ENCODE measurements around the gene DCHS1. TPM values are rescaled to one million over a fixed set of nuclear protein-coding genes. Genes with fewer than 3 reads are reported as not detected.
A peak's percentile ranks its signal among the peaks of the same experiment; 100 is the strongest.

The DCHS1 gene
- total and polyA plus RNA-seq, 9 of the 15 experiments (the other 6 are each of a cell fraction or from before 2014, with no cell fraction given), result 0.04 to 0.49 (median 0.14) TPM; not detected in 2

DNA sequence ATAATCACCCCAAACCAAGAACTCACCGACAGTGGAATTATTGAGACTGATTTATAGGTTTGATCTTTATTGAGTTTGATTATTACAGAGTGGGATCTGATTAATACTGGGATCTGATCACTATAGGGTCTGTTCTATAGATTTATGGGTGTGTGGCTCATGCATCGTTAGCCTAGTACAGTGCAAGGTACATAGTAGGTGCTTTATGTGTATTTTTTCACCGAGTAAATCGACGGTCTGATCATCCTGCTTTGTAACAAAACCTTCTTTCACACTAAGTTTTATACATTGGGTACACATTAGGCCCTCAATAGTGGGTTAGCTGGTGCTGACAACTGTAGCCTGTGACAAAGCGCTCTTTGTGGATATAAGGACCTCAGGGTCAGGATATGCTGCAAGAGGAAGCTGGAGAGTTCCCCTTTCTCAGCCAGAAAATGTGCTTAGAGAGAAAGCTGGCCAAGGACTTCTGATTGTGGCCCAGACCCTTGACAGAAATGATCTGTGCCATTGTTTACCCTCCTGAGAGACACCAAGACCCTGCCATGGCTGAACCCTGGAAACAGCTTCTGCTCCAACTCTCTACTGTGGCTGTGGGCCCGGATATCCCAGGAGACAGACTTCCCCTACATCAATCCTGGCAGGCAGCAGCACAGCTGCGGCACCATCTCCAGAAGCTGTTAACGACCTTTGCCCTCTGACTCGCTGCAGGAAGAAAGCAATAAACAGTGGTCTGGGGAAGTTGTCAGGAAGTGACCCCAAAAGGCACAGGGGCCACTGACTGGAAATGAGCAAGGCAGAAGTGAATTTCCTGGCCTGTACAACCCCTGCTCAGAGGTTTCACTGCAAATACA lies 20.3 kb downstream of the DCHS1 start (continued):
- no peak for TF ChIP-seq GATA2 (CRISPR knock-in tag; IDR thresholded peaks at IDR 0.05)
- TF ChIP-seq, protein P1, sequence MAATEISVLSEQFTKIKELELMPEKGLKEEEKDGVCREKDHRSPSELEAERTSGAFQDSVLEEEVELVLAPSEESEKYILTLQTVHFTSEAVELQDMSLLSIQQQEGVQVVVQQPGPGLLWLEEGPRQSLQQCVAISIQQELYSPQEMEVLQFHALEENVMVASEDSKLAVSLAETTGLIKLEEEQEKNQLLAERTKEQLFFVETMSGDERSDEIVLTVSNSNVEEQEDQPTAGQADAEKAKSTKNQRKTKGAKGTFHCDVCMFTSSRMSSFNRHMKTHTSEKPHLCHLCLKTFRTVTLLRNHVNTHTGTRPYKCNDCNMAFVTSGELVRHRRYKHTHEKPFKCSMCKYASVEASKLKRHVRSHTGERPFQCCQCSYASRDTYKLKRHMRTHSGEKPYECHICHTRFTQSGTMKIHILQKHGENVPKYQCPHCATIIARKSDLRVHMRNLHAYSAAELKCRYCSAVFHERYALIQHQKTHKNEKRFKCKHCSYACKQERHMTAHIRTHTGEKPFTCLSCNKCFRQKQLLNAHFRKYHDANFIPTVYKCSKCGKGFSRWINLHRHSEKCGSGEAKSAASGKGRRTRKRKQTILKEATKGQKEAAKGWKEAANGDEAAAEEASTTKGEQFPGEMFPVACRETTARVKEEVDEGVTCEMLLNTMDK (IDR thresholded peaks at IDR 0.05; ENCODE audit: borderline replicate concordance, insufficient read depth, low read depth, low read length, poor library complexity, severe bottlenecking), result no peak
- TF ChIP-seq GATAD2B (IDR thresholded peaks at IDR 0.05; ENCODE audit: borderline replicate concordance), result no peak
- TF ChIP-seq NRF1 (conservative IDR thresholded peaks at IDR 0.05 in 1 of 2, IDR thresholded peaks at IDR 0.05 in 1 of 2), result no peak
- TF ChIP-seq ZKSCAN1 (IDR thresholded peaks at IDR 0.05; ENCODE audit: low read depth, low read length), result peak; percentile 97
- no peak for TF ChIP-seq USF2 (CRISPR knock-in tag; IDR thresholded peaks at IDR 0.05)
- TF ChIP-seq GATAD2A (IDR thresholded peaks at IDR 0.05), result no peak
- TF ChIP-seq, protein P2, sequence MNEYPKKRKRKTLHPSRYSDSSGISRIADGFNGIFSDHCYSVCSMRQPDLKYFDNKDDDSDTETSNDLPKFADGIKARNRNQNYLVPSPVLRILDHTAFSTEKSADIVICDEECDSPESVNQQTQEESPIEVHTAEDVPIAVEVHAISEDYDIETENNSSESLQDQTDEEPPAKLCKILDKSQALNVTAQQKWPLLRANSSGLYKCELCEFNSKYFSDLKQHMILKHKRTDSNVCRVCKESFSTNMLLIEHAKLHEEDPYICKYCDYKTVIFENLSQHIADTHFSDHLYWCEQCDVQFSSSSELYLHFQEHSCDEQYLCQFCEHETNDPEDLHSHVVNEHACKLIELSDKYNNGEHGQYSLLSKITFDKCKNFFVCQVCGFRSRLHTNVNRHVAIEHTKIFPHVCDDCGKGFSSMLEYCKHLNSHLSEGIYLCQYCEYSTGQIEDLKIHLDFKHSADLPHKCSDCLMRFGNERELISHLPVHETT (CRISPR knock-in tag; conservative IDR thresholded peaks at IDR 0.05 in 1 of 2, IDR thresholded peaks at IDR 0.05 in 1 of 2), result peak in 1 of 2 experiments; percentile 72; a peak in 2 of 4 replicates
- TF ChIP-seq, protein P3, sequence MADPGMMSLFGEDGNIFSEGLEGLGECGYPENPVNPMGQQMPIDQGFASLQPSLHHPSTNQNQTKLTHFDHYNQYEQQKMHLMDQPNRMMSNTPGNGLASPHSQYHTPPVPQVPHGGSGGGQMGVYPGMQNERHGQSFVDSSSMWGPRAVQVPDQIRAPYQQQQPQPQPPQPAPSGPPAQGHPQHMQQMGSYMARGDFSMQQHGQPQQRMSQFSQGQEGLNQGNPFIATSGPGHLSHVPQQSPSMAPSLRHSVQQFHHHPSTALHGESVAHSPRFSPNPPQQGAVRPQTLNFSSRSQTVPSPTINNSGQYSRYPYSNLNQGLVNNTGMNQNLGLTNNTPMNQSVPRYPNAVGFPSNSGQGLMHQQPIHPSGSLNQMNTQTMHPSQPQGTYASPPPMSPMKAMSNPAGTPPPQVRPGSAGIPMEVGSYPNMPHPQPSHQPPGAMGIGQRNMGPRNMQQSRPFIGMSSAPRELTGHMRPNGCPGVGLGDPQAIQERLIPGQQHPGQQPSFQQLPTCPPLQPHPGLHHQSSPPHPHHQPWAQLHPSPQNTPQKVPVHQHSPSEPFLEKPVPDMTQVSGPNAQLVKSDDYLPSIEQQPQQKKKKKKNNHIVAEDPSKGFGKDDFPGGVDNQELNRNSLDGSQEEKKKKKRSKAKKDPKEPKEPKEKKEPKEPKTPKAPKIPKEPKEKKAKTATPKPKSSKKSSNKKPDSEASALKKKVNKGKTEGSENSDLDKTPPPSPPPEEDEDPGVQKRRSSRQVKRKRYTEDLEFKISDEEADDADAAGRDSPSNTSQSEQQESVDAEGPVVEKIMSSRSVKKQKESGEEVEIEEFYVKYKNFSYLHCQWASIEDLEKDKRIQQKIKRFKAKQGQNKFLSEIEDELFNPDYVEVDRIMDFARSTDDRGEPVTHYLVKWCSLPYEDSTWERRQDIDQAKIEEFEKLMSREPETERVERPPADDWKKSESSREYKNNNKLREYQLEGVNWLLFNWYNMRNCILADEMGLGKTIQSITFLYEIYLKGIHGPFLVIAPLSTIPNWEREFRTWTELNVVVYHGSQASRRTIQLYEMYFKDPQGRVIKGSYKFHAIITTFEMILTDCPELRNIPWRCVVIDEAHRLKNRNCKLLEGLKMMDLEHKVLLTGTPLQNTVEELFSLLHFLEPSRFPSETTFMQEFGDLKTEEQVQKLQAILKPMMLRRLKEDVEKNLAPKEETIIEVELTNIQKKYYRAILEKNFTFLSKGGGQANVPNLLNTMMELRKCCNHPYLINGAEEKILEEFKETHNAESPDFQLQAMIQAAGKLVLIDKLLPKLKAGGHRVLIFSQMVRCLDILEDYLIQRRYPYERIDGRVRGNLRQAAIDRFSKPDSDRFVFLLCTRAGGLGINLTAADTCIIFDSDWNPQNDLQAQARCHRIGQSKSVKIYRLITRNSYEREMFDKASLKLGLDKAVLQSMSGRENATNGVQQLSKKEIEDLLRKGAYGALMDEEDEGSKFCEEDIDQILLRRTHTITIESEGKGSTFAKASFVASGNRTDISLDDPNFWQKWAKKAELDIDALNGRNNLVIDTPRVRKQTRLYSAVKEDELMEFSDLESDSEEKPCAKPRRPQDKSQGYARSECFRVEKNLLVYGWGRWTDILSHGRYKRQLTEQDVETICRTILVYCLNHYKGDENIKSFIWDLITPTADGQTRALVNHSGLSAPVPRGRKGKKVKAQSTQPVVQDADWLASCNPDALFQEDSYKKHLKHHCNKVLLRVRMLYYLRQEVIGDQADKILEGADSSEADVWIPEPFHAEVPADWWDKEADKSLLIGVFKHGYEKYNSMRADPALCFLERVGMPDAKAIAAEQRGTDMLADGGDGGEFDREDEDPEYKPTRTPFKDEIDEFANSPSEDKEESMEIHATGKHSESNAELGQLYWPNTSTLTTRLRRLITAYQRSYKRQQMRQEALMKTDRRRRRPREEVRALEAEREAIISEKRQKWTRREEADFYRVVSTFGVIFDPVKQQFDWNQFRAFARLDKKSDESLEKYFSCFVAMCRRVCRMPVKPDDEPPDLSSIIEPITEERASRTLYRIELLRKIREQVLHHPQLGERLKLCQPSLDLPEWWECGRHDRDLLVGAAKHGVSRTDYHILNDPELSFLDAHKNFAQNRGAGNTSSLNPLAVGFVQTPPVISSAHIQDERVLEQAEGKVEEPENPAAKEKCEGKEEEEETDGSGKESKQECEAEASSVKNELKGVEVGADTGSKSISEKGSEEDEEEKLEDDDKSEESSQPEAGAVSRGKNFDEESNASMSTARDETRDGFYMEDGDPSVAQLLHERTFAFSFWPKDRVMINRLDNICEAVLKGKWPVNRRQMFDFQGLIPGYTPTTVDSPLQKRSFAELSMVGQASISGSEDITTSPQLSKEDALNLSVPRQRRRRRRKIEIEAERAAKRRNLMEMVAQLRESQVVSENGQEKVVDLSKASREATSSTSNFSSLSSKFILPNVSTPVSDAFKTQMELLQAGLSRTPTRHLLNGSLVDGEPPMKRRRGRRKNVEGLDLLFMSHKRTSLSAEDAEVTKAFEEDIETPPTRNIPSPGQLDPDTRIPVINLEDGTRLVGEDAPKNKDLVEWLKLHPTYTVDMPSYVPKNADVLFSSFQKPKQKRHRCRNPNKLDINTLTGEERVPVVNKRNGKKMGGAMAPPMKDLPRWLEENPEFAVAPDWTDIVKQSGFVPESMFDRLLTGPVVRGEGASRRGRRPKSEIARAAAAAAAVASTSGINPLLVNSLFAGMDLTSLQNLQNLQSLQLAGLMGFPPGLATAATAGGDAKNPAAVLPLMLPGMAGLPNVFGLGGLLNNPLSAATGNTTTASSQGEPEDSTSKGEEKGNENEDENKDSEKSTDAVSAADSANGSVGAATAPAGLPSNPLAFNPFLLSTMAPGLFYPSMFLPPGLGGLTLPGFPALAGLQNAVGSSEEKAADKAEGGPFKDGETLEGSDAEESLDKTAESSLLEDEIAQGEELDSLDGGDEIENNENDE (IDR thresholded peaks at IDR 0.05; ENCODE audit: low read depth, low read length), result no peak
- TF ChIP-seq CREBBP (IDR thresholded peaks at IDR 0.05; ENCODE audit: low read depth, low read length), result no peak

Measured in K562 (cell line).